ENCODE measurements around the gene CRKL. TPM values are rescaled to one million over a fixed set of nuclear protein-coding genes. Genes with fewer than 3 reads are reported as not detected.

The CRKL gene
- total and polyA plus RNA-seq, 2 donors (not counting 1 experiment from before 2014, with no cell fraction given), result 17.1 to 76.7 TPM

- Mint-ChIP-seq H3K27ac (peak overlapping the region; percentile 20), H3K9me3 (ENCODE audit: insufficient read depth) (no peaks in the 10 kb centered on the region), H3K4me1 (peaks cover 36% of the 10 kb centered on the region), H3K4me3 (peak overlapping the region; percentile 37), H3K27me3 (peaks cover 3% of the 10 kb centered on the region)
- Histone ChIP-seq H3K79me2 (ENCODE audit: control insufficient read depth, insufficient read depth, low read length) (peaks cover 18% of the 10 kb centered on the region), H3K9me3 (ENCODE audit: control extremely low read depth in 1 of 3, control insufficient read depth in 2 of 3, insufficient read depth in 1 of 3, low read length in 2 of 3) (peaks cover 0 to 22% (median 8%) of the 10 kb centered on the region in 3 donors), H3K36me3 (replicated peaks in 1 of 2; ENCODE audit: control extremely low read depth in 1 of 2, control insufficient read depth in 1 of 2, extremely low read depth in 1 of 2, insufficient read depth in 2 of 2, low read length in 1 of 2) (no peaks in the 10 kb centered on the region), H3K4me1 (ENCODE audit: control insufficient read depth in 2 of 2, insufficient read depth in 2 of 2, low read length in 2 of 2) (peaks cover 24 to 34% of the 10 kb centered on the region in 2 donors), H3K4me3 (ENCODE audit: control extremely low read depth in 1 of 5, extremely low read depth in 1 of 5, insufficient read depth in 1 of 5, low read depth in 2 of 5, low read length in 4 of 5) (no peak overlapping the region), H3K27ac (ENCODE audit: low read length in 2 of 2) (no peak overlapping the region), H3K27me3 (replicated peaks in 1 of 4; ENCODE audit: control extremely low read depth in 1 of 4, control insufficient read depth in 3 of 4, insufficient read depth in 4 of 4, low read length in 3 of 4) (peaks cover 0 to 3% (median 0%) of the 10 kb centered on the region in 4 experiments), H2AFZ (ENCODE audit: insufficient read depth, low read depth, low read length, poor library complexity, severe bottlenecking) (no peak overlapping the region), H3K4me2 (replicated peaks; ENCODE audit: low read depth, low read length, poor library complexity, severe bottlenecking) (peak overlapping the region; percentile 92), H4K20me1 (ENCODE audit: control insufficient read depth, insufficient read depth, low read length, poor library complexity, severe bottlenecking) (no peaks in the 10 kb centered on the region), H3K9ac (ENCODE audit: low read length) (no peak overlapping the region)
- intact Hi-C loops (cut with micrococcal nuclease), result loop anchor here (10.0 kb wide), 1 partner anchor 64 kb away; the partner anchor contains the start of gene LRRC74B
- 95% methylated on average over 4 of the region's 4 CpGs for WGBS (ENCODE audit: insufficient coverage)
- ATAC-seq (ENCODE audit: low read depth) (no peak), DNase-seq (no peak)
- POLR2A ChIA-PET, result no interaction called here
- TF ChIP-seq EZH2 (IDR thresholded peaks at IDR 0.05; ENCODE audit: borderline replicate concordance, insufficient read depth, low read depth, low read length, poor library complexity, severe bottlenecking) (no peak), CTCF (IDR thresholded peaks at IDR 0.05) (no peak)
- CTCF ChIA-PET, result interaction anchor here (1.6 to 2.1 kb wide), 2 partner anchors 16 to 23 kb away, joined by 3 to 14 read pairs; partner anchors contain the start of gene THAP7
Observed at GRCh38 chr22:20980523-20980922, 63.3 kb downstream of the CRKL start.

GRCh38 chr22:20980938-20981722 is 63.9 kb downstream of the CRKL start:
- Histone ChIP-seq H3K36me3 (replicated peaks in 1 of 2; ENCODE audit: control extremely low read depth in 1 of 2, control insufficient read depth in 1 of 2, extremely low read depth in 1 of 2, insufficient read depth in 2 of 2, low read length in 1 of 2) (no peaks in the 10 kb centered on the region), H3K79me2 (ENCODE audit: control insufficient read depth, insufficient read depth, low read length) (peaks cover 18% of the 10 kb centered on the region), H3K9me3 (ENCODE audit: control extremely low read depth in 1 of 3, control insufficient read depth in 2 of 3, insufficient read depth in 1 of 3, low read length in 2 of 3) (peaks cover 0 to 22% (median 8%) of the 10 kb centered on the region in 3 donors), H3K27me3 (replicated peaks in 1 of 4; ENCODE audit: control extremely low read depth in 1 of 4, control insufficient read depth in 3 of 4, insufficient read depth in 4 of 4, low read length in 3 of 4) (peaks cover 0 to 3% (median 0%) of the 10 kb centered on the region in 4 experiments), H4K20me1 (ENCODE audit: control insufficient read depth, insufficient read depth, low read length, poor library complexity, severe bottlenecking) (no peaks in the 10 kb centered on the region), H3K27ac (ENCODE audit: low read length in 2 of 2) (peak overlapping the region; percentile 75 to 79), H3K4me3 (ENCODE audit: control extremely low read depth in 1 of 5, extremely low read depth in 1 of 5, insufficient read depth in 1 of 5, low read depth in 2 of 5, low read length in 4 of 5) (peak overlapping the region; percentile 53 to 85 (median 77)), H3K4me1 (ENCODE audit: control insufficient read depth in 2 of 2, insufficient read depth in 2 of 2, low read length in 2 of 2) (peaks cover 24 to 34% of the 10 kb centered on the region in 2 donors), H3K9ac (ENCODE audit: low read length) (peak overlapping the region; percentile 74), H3K4me2 (replicated peaks; ENCODE audit: low read depth, low read length, poor library complexity, severe bottlenecking) (peak overlapping the region; percentile 92), H2AFZ (ENCODE audit: insufficient read depth, low read depth, low read length, poor library complexity, severe bottlenecking) (peak overlapping the region; percentile 78)
- intact Hi-C loops (cut with micrococcal nuclease), result loop anchor here (1.0 to 10.0 kb wide), 2 partner anchors 21 to 64 kb away; partner anchors contain the start of genes LRRC74B and THAP7
- H3K9me3 Mint-ChIP-seq (ENCODE audit: insufficient read depth), result no peaks in the 10 kb centered on the region
- DNase-seq (no peak), ATAC-seq (ENCODE audit: low read depth) (no peak)
- H3K27me3 Mint-ChIP-seq, result peaks cover 3% of the 10 kb centered on the region
- CTCF ChIA-PET, result interaction anchor here (1.1 to 2.1 kb wide), 4 partner anchors 13 to 22 kb away, joined by 3 to 14 read pairs (median 6); partner anchors contain the start of gene THAP7
- peak overlapping the region; percentile 89 for H3K27ac Mint-ChIP-seq
- peaks cover 36% of the 10 kb centered on the region for H3K4me1 Mint-ChIP-seq
- 69% methylated on average over 5 of the region's 10 CpGs for WGBS (ENCODE audit: insufficient coverage)
- no peak for TF ChIP-seq CTCF (IDR thresholded peaks at IDR 0.05)
- TF ChIP-seq EZH2 (IDR thresholded peaks at IDR 0.05; ENCODE audit: borderline replicate concordance, insufficient read depth, low read depth, low read length, poor library complexity, severe bottlenecking), result no peak
- peak overlapping the region; percentile 95 for H3K4me3 Mint-ChIP-seq
- POLR2A ChIA-PET, result no interaction called here
